ENCODE results near the gene TMPRSS2.
A peak's percentile ranks its signal among the peaks of the same experiment; 100 is the strongest.

Gene TMPRSS2

GRCh38 chr21:41482301-41482700 lies 25.7 kb downstream of the TMPRSS2 start:
- no peak overlapping the region for H3K4me3 ChIP-seq (ENCODE audit: low read depth, low read length)
- no peak for TF ChIP-seq CTCF (IDR thresholded peaks at IDR 0.05; ENCODE audit: insufficient read depth, low read length, missing control alignments)
- POLR2A ChIA-PET = no interaction called here
- peak; percentile 10 for DNase-seq (ENCODE audit: low read depth, low spot score)
- CTCF ChIA-PET = interaction anchor here (1.0 to 2.0 kb wide), 3 partner anchors 17 to 199 kb away, joined by 4 to 9 read pairs (median 5); no protein-coding TSS in a partner anchor

GRCh38 chr21:41481191-41481590 lies 26.8 kb downstream of the TMPRSS2 start:
- CTCF ChIA-PET = interaction anchor here (0.9 to 1.9 kb wide), 4 partner anchors 10 to 198 kb away, joined by 3 to 9 read pairs (median 3); no protein-coding TSS in a partner anchor
- POLR2A ChIA-PET = interaction anchor here (0.6 kb wide), 1 partner anchor 9 kb away, joined by 3 read pairs; no protein-coding TSS in a partner anchor
- no peak for TF ChIP-seq CTCF (IDR thresholded peaks at IDR 0.05; ENCODE audit: insufficient read depth, low read length, missing control alignments)

GRCh38 chr21:41480086-41480690 lies 27.8 kb downstream of the TMPRSS2 start:
- H3K4me3 ChIP-seq (ENCODE audit: low read depth, low read length) = no peak overlapping the region
- no peak for DNase-seq (ENCODE audit: low read depth, low spot score)
- CTCF ChIA-PET = interaction anchor here (1.1 to 1.2 kb wide), 2 partner anchors 21 to 197 kb away, joined by 3 to 4 read pairs; no protein-coding TSS in a partner anchor
- TF ChIP-seq CTCF (IDR thresholded peaks at IDR 0.05; ENCODE audit: insufficient read depth, low read length, missing control alignments) = no peak
- POLR2A ChIA-PET = no interaction called here

More at GRCh38 chr21:41481191-41481590, 26.8 kb downstream of the TMPRSS2 start:
- peak; percentile 14 for DNase-seq (ENCODE audit: low read depth, low spot score)
- no peak overlapping the region for H3K4me3 ChIP-seq (ENCODE audit: low read depth, low read length)

- no peak for TF ChIP-seq CTCF (IDR thresholded peaks at IDR 0.05; ENCODE audit: insufficient read depth, low read length, missing control alignments)
- ChIA-PET POLR2A (no interaction called here), CTCF (interaction anchor here (1.2 kb wide), 1 partner anchor 21 kb away, joined by 4 read pairs; no protein-coding TSS in a partner anchor)
- no peak overlapping the region for H3K4me3 ChIP-seq (ENCODE audit: low read depth, low read length)
- DNase-seq (ENCODE audit: low read depth, low spot score) = no peak
These were observed 28.3 kb downstream of the TMPRSS2 start for GRCh38 chr21:41479686-41480085.

GRCh38 chr21:41478319-41479177 lies 29.4 kb downstream of the TMPRSS2 start:
- no peak overlapping the region for H3K4me3 ChIP-seq (ENCODE audit: low read depth, low read length)
- POLR2A ChIA-PET = no interaction called here
- no peak for DNase-seq (ENCODE audit: low read depth, low spot score)
- TF ChIP-seq CTCF (IDR thresholded peaks at IDR 0.05; ENCODE audit: insufficient read depth, low read length, missing control alignments) = no peak
- CTCF ChIA-PET = no interaction called here

Data from AG04449 (cell line).